GM13976 (cell line): ENCODE results near the gene BEST3.

ENCODE experiments used
- DNase-seq: peaks from one replicate; pipeline ENCODE4 v3.0.0; 2012; ENCODE audit warnings: low spot score
- in situ Hi-C: fragments of 300-500 bp; cut with MboI; formaldehyde crosslinking; loops from one replicate; pipeline ENCODE4 v1.12.0; 2022; ENCODE audit warnings: low sequenced_read_pairs, mixed read lengths, inconsistent platforms; ENCODE audit not compliant: unreplicated experiment
- TF ChIP-seq, protein P1 (sequence below): IDR thresholded peaks from 2 replicates; pipeline ENCODE4 v1.5.1; 2012; ENCODE audit warnings: borderline replicate concordance, mild to moderate bottlenecking; ENCODE audit not compliant: insufficient read depth; ENCODE audit errors: extremely low read depth, missing control alignments, control extremely low read depth

Gene BEST3

DNA sequence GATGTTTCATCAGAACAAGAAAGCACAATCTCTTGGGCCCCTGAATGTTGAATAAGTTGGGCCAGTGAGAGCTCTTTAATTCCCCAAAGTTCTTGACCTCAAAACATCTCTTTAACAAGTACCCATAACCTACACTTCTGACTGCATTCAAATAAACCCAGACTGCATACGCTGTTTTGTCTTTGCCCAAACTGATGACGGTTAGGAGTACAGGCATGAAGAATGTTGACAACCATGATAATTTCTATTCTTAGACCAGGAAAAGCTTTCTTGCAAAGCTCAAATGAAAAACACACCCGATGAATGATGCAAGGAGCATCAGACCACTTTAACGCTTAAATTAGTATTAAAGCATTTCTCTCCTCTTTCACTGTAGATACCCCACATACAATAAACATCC, 27.8 kb upstream of the BEST3 start:
- TF ChIP-seq, protein P1, sequence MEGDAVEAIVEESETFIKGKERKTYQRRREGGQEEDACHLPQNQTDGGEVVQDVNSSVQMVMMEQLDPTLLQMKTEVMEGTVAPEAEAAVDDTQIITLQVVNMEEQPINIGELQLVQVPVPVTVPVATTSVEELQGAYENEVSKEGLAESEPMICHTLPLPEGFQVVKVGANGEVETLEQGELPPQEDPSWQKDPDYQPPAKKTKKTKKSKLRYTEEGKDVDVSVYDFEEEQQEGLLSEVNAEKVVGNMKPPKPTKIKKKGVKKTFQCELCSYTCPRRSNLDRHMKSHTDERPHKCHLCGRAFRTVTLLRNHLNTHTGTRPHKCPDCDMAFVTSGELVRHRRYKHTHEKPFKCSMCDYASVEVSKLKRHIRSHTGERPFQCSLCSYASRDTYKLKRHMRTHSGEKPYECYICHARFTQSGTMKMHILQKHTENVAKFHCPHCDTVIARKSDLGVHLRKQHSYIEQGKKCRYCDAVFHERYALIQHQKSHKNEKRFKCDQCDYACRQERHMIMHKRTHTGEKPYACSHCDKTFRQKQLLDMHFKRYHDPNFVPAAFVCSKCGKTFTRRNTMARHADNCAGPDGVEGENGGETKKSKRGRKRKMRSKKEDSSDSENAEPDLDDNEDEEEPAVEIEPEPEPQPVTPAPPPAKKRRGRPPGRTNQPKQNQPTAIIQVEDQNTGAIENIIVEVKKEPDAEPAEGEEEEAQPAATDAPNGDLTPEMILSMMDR: no peak
- in situ Hi-C loops: no loop called here
- no peak for DNase-seq

DNA sequence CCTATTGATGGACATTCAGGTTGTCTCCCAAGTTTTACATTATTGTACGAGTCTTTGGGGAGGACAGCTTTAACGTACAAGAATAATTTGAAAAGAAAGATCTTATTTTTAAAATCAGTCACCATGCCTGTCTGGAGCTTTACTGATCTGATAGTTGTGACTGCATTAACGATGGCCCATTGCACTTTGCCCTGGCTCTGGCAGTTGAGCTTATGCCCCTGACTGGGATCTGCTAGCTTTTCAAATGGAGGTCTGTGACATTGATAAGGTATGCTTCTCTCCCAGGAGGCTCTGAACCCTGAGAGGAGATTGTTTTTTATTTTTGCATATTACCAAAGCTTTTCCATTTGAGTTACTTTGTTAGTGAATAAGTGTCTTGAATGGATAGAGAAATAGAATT, 21.6 kb upstream of the BEST3 start:
- in situ Hi-C loops: no loop called here
- DNase-seq: no peak
- TF ChIP-seq, protein P1: no peak

DNA sequence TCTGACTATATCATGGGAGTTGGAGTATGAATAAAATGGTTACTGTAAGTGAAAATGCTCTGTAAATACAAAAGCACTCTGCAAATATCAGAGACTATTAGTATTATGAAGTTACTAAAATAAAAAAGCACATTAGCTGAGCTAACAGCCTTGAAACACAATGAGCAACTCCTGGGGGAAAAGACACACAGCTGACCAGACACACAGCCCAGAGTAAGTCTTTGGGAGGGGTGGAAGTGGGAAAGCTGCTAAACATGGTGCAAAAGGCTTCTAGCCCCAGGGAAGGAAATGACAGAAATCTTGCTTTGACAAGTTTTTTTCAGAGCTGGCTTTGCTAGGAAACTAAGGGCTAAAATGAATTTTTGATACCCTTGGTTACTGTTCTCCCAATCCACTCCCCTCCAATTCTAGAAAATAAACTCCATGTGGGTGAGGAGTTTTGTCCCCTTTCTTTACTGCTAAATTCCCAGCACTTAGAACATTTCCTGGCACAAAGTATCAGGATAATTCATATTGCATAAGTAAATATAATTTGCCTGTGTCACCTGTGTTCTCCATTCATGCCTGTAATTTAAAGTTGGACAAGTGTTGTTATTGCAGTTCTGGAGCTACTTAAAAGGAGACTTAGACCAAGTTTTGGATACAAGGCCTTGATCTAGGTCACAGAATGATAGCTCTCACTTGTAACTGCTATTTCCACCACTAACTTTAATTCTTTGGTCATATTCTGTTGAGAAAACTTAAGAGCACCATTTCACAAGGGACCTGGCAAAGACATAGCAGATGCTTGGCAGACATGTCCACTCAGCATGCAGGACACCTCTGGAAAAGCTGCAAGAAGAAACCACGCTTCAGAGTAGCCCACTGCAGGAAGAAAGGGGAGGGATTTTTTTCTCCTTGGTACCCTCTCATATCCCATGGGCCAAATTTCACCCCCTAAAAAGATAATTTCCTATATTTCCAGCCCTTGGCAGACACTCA, 20.5 kb upstream of the BEST3 start:
- in situ Hi-C loops: no loop called here
- DNase-seq: no peak
- TF ChIP-seq, protein P1: no peak

DNA sequence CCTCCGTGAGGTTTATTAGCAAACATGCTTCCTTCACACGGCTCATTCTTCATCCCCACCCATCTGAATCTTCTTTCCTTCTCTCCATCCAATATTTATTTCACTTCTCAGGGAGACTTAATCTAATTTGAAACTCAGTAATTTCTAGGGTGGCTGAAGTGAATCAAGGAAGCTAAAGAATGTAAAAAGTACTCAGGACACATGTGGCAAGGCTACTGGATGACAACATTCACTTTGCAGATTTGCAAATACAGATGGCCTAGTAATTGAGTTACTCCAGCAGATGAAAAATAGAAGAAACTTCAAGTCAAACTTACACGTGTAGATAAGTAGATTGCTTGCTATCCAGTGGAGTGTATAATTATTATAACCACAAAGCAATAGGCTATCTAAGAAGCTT, 15.4 kb upstream of the BEST3 start:
- DNase-seq: no peak
- in situ Hi-C loops: no loop called here
- TF ChIP-seq, protein P1: no peak

DNA sequence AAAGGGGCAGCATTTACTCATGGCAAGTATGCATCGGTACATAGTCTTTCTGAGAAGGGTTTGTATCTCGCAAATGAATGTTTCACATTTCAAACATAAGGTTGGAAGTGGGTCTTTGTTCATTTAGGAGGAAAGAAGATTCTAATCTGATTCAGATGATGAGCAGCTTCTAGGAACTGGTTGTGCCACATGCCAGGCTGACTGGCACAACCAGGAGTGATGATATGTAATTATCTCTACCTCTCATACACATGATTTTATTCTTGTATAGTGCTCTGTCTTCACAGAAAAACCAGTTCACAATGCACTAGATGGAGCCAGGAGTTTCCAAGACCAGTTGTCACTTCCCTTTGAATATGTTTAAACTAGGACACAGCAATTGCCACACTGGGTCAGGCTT, 13.7 kb upstream of the BEST3 start:
- no peak for DNase-seq
- in situ Hi-C loops: no loop called here
- TF ChIP-seq, protein P1: no peak

DNA sequence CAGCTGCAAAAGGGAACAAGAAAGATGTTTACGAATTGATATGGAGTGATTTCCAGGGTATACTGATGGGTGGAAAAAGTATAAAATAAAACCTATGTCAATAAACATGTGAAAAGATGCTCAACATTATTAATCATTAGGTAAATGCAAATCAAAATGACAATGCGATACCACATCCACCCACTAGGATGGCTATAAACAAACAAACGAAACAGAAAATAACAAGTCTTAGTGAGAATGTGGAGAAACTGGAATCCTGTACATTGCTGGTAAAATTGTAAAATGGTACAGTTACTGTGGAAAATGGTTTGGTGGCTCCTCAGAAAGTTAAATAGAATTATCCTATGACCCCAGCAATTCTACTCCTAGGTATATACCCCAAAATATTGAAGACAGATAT, 9.5 kb upstream of the BEST3 start:
- no peak for DNase-seq
- TF ChIP-seq, protein P1: no peak
- in situ Hi-C loops: no loop called here
